Activated naive CD8-positive, alpha-beta T cell treated with anti-CD3 and anti-CD28 coated beads, Interleukin-2, amount 50 U/mL, for 24 hours (primary cell): ENCODE data around the gene IL6ST.
"Not testable (repeated sequence)": the region's sequence is repeated elsewhere in the genome, so short reads cannot be mapped to it uniquely, and the experiment has no call there.

Experiments used
- ATAC-seq: fragments of 150-1000 bp; cut with Tn5 transposase; one replicate; pipeline ENCODE4 v1.10.0; 2021
- DNase-seq: peaks from one replicate; pipeline ENCODE4 v3.0.0; 2021
- H3K27ac Mint-ChIP-seq: one replicate; pipeline ENCODE4 v1.8.0; 2021; ENCODE audit warnings: mild to moderate bottlenecking, mixed read lengths
- H3K27me3 Mint-ChIP-seq: one replicate; pipeline ENCODE4 v1.8.0; 2021; ENCODE audit warnings: mixed read lengths
- H3K36me3 Mint-ChIP-seq: one replicate; pipeline ENCODE4 v1.8.0; 2021; ENCODE audit warnings: low read depth, mixed read lengths
- H3K4me1 Mint-ChIP-seq: one replicate; pipeline ENCODE4 v1.8.0; 2021; ENCODE audit warnings: mixed read lengths
- H3K4me3 Mint-ChIP-seq: one replicate; pipeline ENCODE4 v1.8.0; 2021; ENCODE audit warnings: mild to moderate bottlenecking, moderate library complexity, mixed read lengths
- H3K9me3 Mint-ChIP-seq: one replicate; pipeline ENCODE4 v1.8.0; 2021; ENCODE audit warnings: mixed read lengths

IL6ST gene

DNA sequence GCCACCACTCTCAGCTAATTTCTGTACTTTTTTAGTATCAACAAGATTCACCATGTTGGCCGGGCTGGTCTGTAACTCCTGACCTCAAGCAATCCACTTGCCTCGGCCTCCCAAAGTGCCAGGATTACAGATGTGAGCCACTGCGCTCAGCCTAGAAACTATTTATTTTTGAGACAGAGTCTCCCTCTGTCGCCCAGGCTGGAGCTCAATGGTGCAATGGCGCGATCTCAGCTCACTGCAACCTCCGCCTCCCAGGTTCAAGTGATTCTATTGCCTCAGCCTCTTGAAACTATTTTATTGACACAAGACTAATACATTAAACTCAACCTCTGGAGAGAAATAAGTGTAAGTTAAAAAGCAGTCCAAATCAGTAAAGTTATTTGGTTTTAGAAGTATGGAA lies 34.0 kb downstream of the IL6ST start:
- ATAC-seq = no peak
- no peaks in the 10 kb centered on the region for H3K27me3 Mint-ChIP-seq
- H3K27ac Mint-ChIP-seq = no peak overlapping the region
- H3K4me1 Mint-ChIP-seq = peaks cover 12% of the 10 kb centered on the region
- peaks cover 50% of the 10 kb centered on the region for H3K36me3 Mint-ChIP-seq
- DNase-seq = no peak
- H3K4me3 Mint-ChIP-seq = no peak overlapping the region
- no peaks in the 10 kb centered on the region for H3K9me3 Mint-ChIP-seq

DNA sequence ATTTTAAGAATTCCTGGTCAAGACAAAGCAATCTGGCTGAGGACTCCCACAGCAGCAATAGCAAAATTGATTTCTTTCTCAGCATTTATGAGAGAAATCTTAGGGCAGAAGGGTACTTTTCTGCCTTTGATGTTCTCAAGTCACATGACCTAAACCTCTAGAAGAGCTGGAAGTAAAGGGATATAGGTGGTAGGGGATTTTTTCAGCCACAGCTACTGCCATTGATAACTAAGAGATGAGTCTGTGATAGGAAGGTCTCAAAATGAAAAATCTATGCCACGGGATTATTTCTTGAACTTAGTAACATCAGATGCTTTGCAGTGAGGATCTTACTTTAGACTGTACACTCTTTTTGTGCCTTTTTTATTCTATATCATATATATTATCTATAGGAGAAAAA lies 35.6 kb downstream of the IL6ST start:
- Mint-ChIP-seq H3K27me3 (no peaks in the 10 kb centered on the region), H3K9me3 (no peaks in the 10 kb centered on the region), H3K4me1 (peaks cover 12% of the 10 kb centered on the region), H3K4me3 (no peak overlapping the region), H3K27ac (peak overlapping the region; percentile 59), H3K36me3 (peaks cover 53% of the 10 kb centered on the region)
- no peak for ATAC-seq
- DNase-seq = no peak

DNA sequence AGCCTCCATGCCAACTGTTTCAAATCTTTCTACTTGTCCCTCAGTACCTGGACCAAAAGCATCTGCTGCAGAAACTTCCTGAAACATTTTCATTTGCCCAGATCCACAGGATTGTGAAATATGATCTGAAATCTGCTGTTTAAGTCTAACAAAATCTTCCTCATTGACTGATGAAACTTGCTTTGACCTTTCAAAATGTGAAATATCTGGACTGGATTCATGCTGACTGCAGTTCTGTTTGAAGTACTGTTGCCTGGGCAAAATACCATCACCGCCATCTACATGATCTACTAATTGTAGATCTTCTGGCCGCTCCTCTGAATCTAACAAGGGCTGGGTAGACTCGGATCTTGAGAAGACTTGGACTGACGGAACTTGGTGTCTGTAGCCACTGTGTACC lies 53.6 kb downstream of the IL6ST start:
- not testable (repeated sequence) for H3K4me3 Mint-ChIP-seq, H3K27me3 Mint-ChIP-seq, H3K9me3 Mint-ChIP-seq, DNase-seq, ATAC-seq
- H3K4me1 Mint-ChIP-seq = peaks cover 10% of the 10 kb centered on the region
- peaks cover 50% of the 10 kb centered on the region for H3K36me3 Mint-ChIP-seq
- peak overlapping the region; percentile 54 for H3K27ac Mint-ChIP-seq

DNA sequence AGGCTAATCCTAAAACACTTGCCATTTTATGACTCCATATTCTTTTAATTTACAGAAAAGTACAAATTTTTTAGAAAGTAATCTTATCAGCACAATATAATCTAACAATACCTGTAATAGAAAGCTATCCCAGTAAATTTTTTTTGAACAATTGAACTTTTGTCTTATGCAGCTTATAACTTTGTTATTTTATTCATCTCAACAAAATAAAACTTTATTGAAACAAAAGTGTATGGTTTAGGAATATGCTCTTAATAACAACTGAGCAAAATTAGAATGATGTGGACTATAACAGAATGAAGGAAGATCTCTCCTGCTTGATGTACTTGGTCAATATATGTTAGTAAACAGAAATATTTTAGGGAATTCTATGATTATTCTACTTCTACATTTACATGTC lies 57.2 kb downstream of the IL6ST start:
- not testable (repeated sequence) for ATAC-seq, DNase-seq, H3K4me3 Mint-ChIP-seq, H3K27me3 Mint-ChIP-seq, H3K27ac Mint-ChIP-seq, H3K9me3 Mint-ChIP-seq
- Mint-ChIP-seq H3K4me1 (peaks cover 12% of the 10 kb centered on the region), H3K36me3 (peaks cover 28% of the 10 kb centered on the region)

DNA sequence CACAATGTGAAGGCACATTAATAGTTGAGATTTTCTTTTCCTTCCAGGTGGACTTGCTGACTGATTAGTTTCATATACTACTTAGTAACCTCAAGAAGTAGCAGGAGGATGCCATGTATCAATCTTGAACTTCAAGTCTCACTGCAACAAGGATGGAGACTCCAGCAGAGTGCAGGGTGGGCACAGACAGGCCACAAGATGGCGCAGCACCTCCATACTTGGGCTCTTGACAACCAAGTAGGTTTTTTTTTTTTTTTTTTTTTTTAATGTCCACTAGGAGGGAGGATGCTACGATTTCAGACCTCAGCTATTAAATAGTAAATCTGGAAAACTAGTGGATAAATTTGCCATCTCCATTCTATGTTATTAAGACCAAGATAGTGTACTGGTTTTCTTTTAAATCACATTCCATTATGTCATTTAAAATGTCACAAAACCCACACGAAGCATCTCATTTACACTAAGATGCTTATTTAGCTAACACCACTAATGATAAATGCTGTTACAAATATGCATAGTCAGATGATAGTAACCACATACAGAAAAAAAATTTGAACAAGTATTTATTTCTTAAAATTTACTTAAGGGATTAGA lies 58.6 kb downstream of the IL6ST start:
- Mint-ChIP-seq H3K4me3 (no peak overlapping the region), H3K9me3 (no peaks in the 10 kb centered on the region), H3K36me3 (peaks cover 17% of the 10 kb centered on the region), H3K27ac (peak overlapping the region; percentile 68), H3K4me1 (peaks cover 7% of the 10 kb centered on the region), H3K27me3 (no peaks in the 10 kb centered on the region)
- DNase-seq = peak; percentile 82
- peak; percentile 79 for ATAC-seq

DNA sequence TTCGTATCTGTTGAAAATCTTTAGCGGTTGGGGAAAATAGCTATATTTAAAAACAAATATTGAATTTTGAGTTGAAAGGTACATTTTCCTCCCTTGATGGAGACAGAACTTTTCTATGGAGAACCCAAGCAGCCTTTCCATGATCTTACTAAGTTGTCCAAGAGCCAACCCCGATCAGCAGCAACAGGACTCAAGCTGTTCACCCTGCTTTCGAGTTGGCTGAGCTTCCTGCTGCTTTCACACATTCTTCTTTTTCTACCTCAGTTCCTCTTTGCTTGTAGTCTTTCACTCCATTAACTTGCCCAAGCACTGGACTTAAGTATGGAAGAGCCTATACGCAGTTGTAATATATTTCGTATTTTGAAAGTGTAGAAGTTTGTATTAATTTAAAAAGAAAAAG lies 59.4 kb downstream of the IL6ST start:
- no peak overlapping the region for H3K4me3 Mint-ChIP-seq
- DNase-seq (no peak), ATAC-seq (no peak)
- peaks cover 12% of the 10 kb centered on the region for H3K36me3 Mint-ChIP-seq
- H3K27me3 Mint-ChIP-seq = no peaks in the 10 kb centered on the region
- H3K4me1 Mint-ChIP-seq = peaks cover 5% of the 10 kb centered on the region
- no peak overlapping the region for H3K27ac Mint-ChIP-seq
- no peaks in the 10 kb centered on the region for H3K9me3 Mint-ChIP-seq

DNA sequence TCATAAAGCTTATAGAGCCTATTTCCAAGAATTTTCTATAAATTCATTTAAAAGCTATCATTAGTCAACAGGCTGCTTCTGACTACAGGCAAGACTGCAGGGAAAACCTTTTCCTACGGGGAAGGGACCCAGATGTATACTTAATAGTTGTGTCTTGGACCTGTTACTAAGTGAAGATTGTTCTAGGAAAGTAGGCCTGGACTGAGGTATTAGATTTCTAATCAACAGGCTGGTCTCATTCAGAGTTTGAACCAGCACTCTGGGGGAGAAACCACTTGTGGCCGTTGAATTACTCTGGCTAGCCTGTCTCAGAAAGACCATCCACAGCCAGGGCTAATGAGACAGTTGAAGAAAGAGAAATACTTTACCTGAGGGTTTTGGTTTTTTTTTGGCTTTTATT lies 60.0 kb downstream of the IL6ST start:
- H3K4me3 Mint-ChIP-seq = no peak overlapping the region
- H3K9me3 Mint-ChIP-seq = no peaks in the 10 kb centered on the region
- H3K27me3 Mint-ChIP-seq = no peaks in the 10 kb centered on the region
- peaks cover 6% of the 10 kb centered on the region for H3K4me1 Mint-ChIP-seq
- ATAC-seq = no peak
- no peak for DNase-seq
- no peak overlapping the region for H3K27ac Mint-ChIP-seq
- peaks cover 11% of the 10 kb centered on the region for H3K36me3 Mint-ChIP-seq

DNA sequence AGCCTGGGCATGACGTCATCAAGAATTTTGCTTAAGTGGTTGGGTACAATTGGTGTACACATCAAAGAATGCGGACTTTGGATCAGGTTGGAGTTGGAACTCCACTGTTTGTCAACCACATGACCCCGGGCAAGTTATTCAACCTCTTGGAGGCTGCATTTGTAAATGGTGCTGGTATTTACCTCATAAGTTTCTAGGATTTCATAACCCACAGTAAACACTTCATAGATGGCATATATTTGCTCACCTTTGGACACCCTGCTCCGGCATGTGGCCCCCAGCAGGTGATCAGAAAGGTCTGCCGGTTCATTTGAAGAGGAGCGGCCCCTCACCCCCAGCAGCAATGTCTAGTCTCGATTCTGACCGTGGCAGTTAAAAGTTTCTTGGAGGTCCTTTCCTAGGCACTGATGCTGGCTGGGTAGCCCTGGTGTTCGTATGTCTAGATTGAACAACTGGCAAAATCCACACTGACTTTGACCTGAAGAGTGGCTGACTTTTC lies 60.6 kb downstream of the IL6ST start:
- DNase-seq (no peak), ATAC-seq (no peak)
- H3K9me3 Mint-ChIP-seq = no peaks in the 10 kb centered on the region
- peaks cover 6% of the 10 kb centered on the region for H3K4me1 Mint-ChIP-seq
- H3K27me3 Mint-ChIP-seq = no peaks in the 10 kb centered on the region
- peaks cover 11% of the 10 kb centered on the region for H3K36me3 Mint-ChIP-seq
- H3K4me3 Mint-ChIP-seq = no peak overlapping the region
- no peak overlapping the region for H3K27ac Mint-ChIP-seq

DNA sequence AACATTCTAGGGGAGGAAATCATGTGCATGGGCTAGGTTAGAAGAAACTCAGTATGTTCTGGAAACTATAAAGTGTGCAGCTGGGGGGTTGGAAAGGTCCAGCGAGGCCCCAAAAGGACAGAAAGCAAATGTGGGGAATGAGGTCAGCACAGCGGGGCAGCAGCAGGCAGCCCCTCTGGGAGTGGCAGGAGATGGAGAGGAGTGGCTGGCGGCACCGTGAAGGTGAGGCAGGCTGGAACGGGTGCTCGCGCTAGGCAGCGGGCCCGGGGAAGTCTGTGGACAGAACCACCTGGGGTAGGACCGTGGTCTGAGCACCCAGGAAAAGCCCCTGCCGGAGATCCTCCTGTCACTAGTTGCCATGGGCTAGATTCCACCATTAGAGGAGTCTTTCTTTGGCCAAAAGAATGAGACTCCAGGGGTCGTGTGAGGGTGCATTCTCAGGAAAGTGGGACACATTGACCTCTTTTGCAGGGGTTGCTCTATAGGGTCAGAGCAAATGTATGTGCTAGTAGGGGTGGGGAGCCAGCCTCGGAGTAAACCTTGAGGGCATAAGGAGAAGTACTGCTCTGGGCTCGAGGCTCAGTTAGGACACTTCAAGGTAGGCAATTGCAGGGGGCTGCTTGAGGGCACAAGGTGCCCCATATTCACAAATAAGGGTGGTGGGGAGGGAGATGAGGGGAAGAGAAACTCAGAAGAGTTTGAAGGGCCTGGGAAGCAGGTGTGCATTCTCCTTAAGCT lies 61.2 kb downstream of the IL6ST start:
- Mint-ChIP-seq H3K36me3 (peaks cover 5% of the 10 kb centered on the region), H3K9me3 (no peaks in the 10 kb centered on the region), H3K4me3 (no peak overlapping the region), H3K27ac (no peak overlapping the region), H3K4me1 (peaks cover 6% of the 10 kb centered on the region), H3K27me3 (no peaks in the 10 kb centered on the region)
- DNase-seq = no peak
- ATAC-seq = no peak

DNA sequence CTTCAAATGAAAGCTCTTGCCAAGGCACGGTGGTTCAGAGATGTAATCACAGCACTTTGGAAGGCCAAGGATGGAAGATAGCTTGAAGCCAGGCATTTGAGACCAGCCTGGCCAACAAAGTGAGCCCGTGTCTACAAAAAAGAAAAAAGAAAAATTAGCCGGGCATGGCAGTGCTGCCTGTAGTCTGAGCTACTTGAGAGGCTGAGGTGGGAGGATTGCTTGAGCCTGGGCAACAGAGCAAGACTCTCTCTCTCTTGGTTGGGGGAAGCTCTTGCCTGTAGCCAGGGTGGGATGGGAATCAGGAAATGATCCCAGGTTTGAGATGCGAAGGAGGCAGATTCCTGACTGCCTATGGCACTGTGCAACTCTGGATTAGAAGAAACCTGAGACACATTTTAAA lies 62.1 kb downstream of the IL6ST start:
- ATAC-seq = no peak
- Mint-ChIP-seq H3K4me3 (no peak overlapping the region), H3K27me3 (no peaks in the 10 kb centered on the region), H3K36me3 (peaks cover 3% of the 10 kb centered on the region), H3K9me3 (no peaks in the 10 kb centered on the region), H3K27ac (no peak overlapping the region), H3K4me1 (peaks cover 6% of the 10 kb centered on the region)
- DNase-seq = no peak

DNA sequence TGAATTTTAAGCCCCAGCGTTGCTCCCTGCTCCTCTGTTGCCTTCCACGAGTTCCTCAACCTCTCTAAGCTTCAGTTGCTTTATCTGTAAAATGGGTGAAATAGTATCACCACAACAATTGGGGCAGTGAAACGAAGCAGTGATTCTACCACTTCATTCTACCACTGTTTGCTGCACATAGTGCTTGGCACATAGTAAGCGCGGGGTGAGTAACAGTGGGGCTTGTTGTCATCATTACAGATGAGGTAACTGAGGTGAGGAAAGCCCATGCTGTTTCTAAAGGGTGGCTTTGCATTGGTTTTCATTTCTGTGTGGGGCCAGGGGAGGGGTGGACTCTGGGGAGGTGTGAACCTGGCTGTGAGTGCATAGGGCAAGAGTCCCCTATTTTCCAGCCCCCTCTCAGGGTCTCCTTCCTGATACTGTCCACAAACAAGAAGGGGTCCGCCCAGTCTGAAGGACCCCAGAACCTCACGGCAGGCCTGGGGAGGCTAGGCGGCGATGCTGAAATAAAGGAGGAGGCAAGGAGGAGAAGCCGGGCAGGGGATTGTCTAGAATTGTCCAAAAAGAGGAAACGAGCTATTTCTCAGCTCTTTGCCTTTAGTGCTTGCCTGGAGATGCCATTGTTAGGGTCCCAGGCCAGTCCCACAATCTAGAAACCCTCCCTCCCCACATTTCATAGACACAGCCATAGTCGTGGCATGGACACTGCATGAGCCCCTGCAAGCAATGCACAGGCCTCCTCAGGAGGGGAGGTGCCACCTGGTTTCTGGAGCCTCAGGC lies 65.6 kb downstream of the IL6ST start:
- no peak overlapping the region for H3K27ac Mint-ChIP-seq
- no peaks in the 10 kb centered on the region for H3K9me3 Mint-ChIP-seq
- ATAC-seq = no peak
- no peak for DNase-seq
- H3K27me3 Mint-ChIP-seq = no peaks in the 10 kb centered on the region
- H3K4me3 Mint-ChIP-seq = no peak overlapping the region
- no peaks in the 10 kb centered on the region for H3K36me3 Mint-ChIP-seq
- H3K4me1 Mint-ChIP-seq = peaks cover 2% of the 10 kb centered on the region

DNA sequence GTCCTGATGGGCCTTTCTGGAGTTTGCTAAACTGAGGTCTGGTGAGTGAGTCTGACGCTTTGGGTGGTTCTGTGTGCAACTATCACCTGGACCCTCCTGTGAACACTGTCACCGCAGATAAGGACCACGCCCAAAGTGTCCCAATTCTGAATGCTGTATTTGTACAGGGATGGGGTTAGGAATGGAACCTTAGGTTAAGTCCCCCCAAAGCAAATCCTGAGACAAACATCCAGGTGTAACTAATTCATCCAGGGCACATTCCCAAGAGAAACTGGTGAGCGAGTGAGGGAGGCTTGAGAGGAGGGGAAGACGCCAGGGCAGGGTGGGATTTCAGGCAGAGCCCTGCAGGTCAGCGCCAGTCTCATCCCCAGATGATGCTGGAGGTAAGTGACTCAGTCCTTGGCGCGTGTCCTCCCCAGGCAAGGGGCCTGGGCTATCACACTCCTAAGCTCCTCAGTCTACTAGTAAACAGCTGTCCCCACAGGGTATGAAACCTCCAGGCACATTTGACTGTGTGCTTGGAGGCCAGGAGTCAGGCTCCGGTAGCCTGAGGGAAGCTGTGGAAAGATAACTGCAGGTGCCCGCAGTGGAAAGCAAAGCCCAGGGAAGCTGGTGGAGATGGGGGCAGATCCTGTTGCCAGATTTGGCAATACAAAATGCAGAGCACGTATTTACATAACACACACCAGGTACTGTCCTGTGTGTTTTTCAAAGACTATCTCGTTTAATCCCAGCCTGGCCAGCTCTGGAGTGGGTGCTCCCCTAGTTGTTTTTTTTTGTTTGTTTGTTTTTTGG lies 66.7 kb downstream of the IL6ST start:
- no peak for ATAC-seq
- H3K4me3 Mint-ChIP-seq = no peak overlapping the region
- H3K36me3 Mint-ChIP-seq = no peaks in the 10 kb centered on the region
- no peaks in the 10 kb centered on the region for H3K9me3 Mint-ChIP-seq
- H3K27ac Mint-ChIP-seq = no peak overlapping the region
- DNase-seq = no peak
- peaks cover 8% of the 10 kb centered on the region for H3K4me1 Mint-ChIP-seq
- peaks cover 3% of the 10 kb centered on the region for H3K27me3 Mint-ChIP-seq

DNA sequence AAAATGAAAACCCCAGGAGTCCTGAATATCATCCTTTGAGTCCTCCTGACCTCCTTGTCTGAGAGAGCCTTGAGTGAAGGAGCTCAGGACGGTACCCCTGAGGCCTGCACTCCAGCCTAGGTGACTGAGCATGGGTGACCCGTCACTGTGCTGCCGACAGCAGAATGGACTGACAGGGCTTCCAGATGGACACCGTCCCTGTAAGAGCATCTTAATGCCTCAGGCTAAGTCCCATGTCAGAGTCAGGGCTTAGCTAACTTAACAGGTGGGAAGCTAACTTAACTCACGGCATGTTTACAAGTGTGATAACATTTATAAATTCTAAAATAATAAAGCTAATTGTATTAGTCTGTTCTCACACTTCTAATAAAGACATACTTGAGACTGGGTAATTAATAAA lies 68.3 kb downstream of the IL6ST start:
- Mint-ChIP-seq H3K9me3 (no peaks in the 10 kb centered on the region), H3K4me1 (peaks cover 12% of the 10 kb centered on the region), H3K4me3 (no peak overlapping the region), H3K27ac (no peak overlapping the region), H3K36me3 (no peaks in the 10 kb centered on the region), H3K27me3 (peaks cover 3% of the 10 kb centered on the region)
- ATAC-seq (no peak), DNase-seq (no peak)

DNA sequence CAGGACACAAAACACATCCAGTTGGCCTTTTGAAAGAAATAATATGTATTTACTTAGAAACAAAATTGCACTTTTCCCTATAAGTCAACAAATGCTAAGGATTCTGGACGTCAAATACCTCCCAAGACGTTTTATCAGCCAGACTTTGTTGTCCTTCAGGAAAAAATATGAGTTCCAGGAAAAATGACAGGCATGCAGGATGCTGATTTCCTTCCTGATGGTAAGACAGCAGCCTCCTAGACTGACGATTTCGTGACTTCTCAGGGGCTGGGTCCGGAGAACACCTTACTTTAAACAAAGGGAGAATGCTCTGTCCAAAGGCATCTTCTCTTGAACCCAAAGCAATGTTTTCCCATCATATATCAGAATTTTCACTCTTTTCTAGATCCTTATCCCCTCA lies 69.1 kb downstream of the IL6ST start:
- no peak for DNase-seq
- Mint-ChIP-seq H3K36me3 (no peaks in the 10 kb centered on the region), H3K4me3 (no peak overlapping the region), H3K27me3 (peaks cover 3% of the 10 kb centered on the region), H3K27ac (no peak overlapping the region), H3K4me1 (peaks cover 12% of the 10 kb centered on the region), H3K9me3 (no peaks in the 10 kb centered on the region)
- no peak for ATAC-seq
